HG03097 (cell line): Measurements from ENCODE around the gene MRPS27.
"Not testable (repeated sequence)": the region's sequence is repeated elsewhere in the genome, so short reads cannot be mapped to it uniquely, and the experiment has no call there.

Experiments
- ATAC-seq: cut with Tn5 transposase; IDR thresholded peaks from one replicate; pipeline ENCODE4 v1.9.1; 2021; ENCODE audit not compliant: unreplicated experiment, low FRiP score

MRPS27 gene

DNA sequence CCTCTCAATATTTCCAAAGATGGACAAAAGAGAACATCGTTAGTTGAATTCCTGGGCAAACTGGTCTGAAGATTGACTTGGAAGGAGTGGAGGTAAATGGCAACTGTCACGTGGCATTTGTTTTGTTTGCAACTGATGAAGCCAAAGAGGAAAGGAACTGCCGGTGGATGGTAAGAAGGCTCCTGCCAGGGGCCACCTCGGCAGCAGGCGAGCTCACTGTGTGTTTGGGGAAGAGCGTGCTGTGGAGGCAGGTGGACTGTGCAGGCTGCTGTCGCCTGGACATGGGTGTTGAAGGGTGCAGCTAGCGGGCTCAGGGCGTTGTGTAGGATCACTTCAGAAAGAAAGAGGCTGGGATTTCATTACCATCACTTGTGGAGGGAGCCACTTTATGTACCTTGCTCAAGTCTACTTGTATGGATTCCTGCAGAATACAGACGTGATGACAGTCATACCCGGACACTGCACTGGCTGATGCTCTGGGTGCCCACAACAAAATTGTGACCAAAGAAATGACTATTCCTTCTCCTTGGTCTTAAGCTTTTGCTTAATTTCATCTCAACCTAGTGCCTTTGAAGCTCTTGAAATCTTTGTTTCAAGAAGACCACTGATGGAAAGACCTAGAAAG lies 140.1 kb downstream of the MRPS27 start:
- ATAC-seq = no peak

DNA sequence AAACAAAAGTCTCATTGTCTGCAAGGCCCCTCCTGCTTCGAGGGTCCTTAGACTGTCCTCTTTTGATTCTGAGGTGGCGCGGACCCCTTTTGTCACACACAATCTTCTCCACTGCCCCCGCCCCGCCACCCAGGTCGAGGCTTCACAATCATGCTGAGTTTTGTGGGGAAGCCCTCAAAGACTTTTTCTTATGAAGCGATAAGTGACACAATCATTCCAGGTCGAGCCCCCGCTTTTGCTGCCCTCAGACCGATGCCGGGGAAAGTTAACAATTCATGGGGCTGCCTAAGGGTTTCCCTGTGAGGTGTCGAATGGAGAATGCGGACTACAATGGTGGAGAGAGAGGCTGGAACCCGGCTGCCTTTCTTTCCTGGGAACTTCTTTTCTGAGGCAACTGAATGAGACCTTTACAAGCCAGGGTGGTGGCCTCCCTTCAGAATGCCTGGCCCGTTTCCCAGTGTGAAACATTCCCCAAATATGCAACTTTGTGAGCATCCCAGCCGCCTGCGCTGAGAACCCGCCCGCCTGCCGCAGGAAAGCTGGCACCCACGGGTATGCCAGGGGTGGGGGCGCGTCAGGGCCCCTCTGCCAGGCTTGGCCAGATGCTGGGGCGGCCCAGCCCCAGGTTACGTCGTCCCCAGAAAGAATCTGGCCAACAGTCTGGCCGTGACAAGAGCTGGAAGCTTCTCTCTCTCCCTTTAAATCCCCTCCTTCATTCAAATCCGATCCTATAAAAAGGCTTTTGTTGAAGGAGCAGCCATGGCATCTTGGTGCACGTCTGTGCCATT lies 140.8 kb downstream of the MRPS27 start:
- no peak for ATAC-seq

DNA sequence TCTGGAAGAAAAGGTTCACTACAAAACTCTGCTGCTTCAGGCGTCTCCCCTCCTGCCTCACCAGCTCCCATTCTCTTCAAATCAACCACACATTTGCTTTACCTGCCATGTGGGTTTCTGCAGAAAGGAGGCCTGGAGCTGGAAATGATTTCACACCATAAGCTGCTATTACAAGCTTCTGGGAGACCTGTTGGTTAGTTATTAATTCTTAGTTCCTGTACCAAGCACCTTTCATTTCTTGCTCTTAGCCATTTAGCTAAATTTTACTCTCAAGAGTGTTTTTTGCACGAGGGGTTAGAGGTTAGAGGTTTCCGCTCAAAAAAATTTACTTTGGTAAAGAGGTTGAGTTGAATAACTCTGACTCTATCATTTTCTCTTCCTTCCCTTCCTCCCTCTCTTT lies 142.5 kb downstream of the MRPS27 start:
- peak; percentile 71 for ATAC-seq

DNA sequence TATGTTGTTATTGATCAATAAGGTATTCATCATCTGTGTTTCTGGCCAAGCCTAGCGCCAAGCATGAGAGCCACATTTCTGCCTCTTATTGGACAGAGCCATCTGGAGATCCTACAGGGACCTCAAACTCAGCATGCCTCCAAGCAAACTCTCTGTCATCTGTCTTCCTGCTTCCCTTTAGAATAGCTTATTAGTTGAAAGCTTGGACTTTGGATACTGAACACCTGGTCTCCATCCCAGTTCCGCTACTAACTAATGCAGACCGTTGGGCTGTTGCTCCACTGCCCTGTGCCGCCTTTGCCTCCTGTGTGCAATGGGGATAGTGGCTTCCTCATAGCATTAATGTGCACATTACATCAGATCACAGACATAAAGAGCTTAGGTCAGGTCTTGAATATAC lies 147.3 kb downstream of the MRPS27 start:
- ATAC-seq = no peak

DNA sequence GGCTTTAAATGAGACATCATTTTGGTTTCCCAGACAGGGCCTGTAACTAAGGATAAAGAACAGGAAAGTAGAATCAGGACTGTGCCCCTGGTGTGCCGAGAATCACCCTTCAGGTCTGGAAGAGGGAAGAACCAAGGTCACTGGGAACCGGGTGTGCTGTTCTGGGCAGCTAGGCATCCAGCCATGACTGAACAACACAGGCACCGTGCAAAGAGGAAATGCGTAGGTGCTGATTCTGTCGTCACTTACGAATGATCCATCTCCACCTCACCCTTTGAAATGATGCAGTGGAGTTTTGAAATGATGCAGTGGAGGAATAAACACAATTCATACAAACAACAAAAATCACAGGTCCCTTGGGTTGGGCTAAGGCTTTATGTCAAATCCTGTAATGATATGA lies 148.4 kb downstream of the MRPS27 start:
- no peak for ATAC-seq

DNA sequence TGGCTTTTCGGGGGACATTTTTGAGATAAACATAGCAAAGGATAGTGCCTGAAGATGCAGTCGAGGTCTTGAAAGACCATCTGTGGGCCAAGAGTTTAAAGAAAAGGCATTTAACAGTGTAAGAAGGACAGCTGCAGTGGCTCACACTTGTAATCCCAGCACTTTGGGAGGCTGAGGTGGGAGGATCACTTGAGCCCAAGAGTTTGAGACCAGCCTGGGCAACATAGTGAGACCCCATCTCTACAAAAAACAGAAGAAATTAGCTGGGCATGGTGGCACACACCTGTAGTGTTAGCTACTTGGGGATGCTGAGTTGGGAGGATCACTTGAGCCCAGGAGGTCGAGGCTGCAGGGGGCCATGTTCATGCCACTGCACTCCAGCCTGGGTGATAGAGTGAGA lies 148.9 kb downstream of the MRPS27 start:
- not testable (repeated sequence) for ATAC-seq

DNA sequence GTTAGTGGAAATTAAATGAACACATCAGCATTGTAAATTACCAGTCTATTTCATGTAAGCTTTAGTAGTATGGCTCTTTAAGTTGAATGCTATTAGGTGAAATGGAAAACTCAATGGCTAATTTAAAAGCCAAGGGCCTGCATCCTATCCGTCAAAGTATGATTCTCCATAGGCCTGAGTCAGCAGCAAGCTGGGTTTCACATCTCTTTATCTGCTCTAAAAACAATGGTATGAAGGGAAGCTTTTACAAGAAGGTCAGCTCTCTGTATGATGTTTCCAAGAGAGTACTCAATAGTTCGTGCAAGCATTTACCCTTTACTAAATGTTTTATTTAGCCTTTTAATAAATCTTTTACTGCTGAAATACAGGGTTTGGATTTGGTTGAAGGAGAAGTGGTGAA lies 149.9 kb downstream of the MRPS27 start:
- no peak for ATAC-seq
